Liver (tissue), 9 donors: ENCODE measurements around the gene DIDO1. TPM values are rescaled to one million over a fixed set of nuclear protein-coding genes. Genes with fewer than 3 reads are reported as not detected.
"Not testable (repeated sequence)": the region's sequence is repeated elsewhere in the genome, so short reads cannot be mapped to it uniquely, and the experiment has no call there.

Experiments
- DNase-seq: peaks from one replicate; pipeline ENCODE4 v3.0.0-alpha.2; 2017; ENCODE audit warnings: low spot score
- H3K27ac ChIP-seq, 2 donors: one replicate each; pipeline ENCODE4 v1.7.0; 2013; ENCODE audit warnings: inconsistent platforms in 2 of 2, low read length in 2 of 2, control low read depth in 1 of 2, low read depth in 1 of 2, mild to moderate bottlenecking in 1 of 2
- H3K27me3 ChIP-seq, 4 donors: one replicate each; pipeline versions ENCODE4 v1.6.1 to v1.7.0; 2013; ENCODE audit warnings: low read length in 3 of 4, inconsistent platforms in 1 of 4, mild to moderate bottlenecking in 1 of 4, moderate library complexity in 1 of 4; ENCODE audit not compliant: control insufficient read depth in 4 of 4, insufficient read depth in 4 of 4
- H3K36me3 ChIP-seq, 4 donors: one replicate each; pipeline versions ENCODE4 v1.6.1 to v1.7.0; 2013; ENCODE audit warnings: low read length in 3 of 4, mild to moderate bottlenecking in 3 of 4, low read depth in 1 of 4, moderate library complexity in 1 of 4; ENCODE audit not compliant: control insufficient read depth in 4 of 4, insufficient read depth in 3 of 4
- H3K4me1 ChIP-seq, 4 donors: one replicate each; pipeline versions ENCODE4 v1.6.1 to v1.7.0; 2013; ENCODE audit warnings: low read length in 3 of 4, mild to moderate bottlenecking in 3 of 4, moderate library complexity in 1 of 4; ENCODE audit not compliant: control insufficient read depth in 4 of 4, insufficient read depth in 4 of 4
- H3K4me3 ChIP-seq, 3 donors: one replicate each; pipeline versions ENCODE4 v1.6.1 to v1.7.0; 2013; ENCODE audit warnings: low read length in 3 of 3, control low read depth in 1 of 3, low read depth in 1 of 3, mild to moderate bottlenecking in 1 of 3
- H3K9ac ChIP-seq, 2 donors: one replicate each; pipeline ENCODE4 v1.7.0; 2013; ENCODE audit warnings: low read length in 2 of 2, mild to moderate bottlenecking in 2 of 2, moderate library complexity in 2 of 2, control low read depth in 1 of 2, low read depth in 1 of 2
- H3K9me3 ChIP-seq, 4 donors: one replicate each; pipeline versions ENCODE4 v1.6.1 to v1.7.0; 2013; ENCODE audit warnings: low read length in 3 of 4; ENCODE audit not compliant: control insufficient read depth in 4 of 4
- EGR1 ChIP-seq, 2 donors: IDR thresholded peaks; 2 replicates each; pipeline ENCODE4 v1.6.1; 2016 to 2018; ENCODE audit warnings: antibody characterized with exemption in 2 of 2, low read depth in 2 of 2
- FOXA1 ChIP-seq: IDR thresholded peaks from 2 replicates; pipeline ENCODE4 v1.6.1; 2016; ENCODE audit warnings: antibody characterized with exemption
- FOXA2 ChIP-seq: IDR thresholded peaks from 2 replicates; pipeline ENCODE4 v1.6.1; 2016; ENCODE audit warnings: antibody characterized with exemption
- HNF4G ChIP-seq: IDR thresholded peaks from 2 replicates; pipeline ENCODE4 v1.6.1; 2016; ENCODE audit warnings: antibody characterized with exemption
- NR2F2 ChIP-seq: IDR thresholded peaks from 2 replicates; pipeline ENCODE4 v1.6.1; 2016; ENCODE audit warnings: antibody characterized with exemption
- RAD21 ChIP-seq, 2 donors: IDR thresholded peaks; 2 replicates each; pipeline ENCODE4 v1.6.1; 2016; ENCODE audit warnings: antibody characterized with exemption in 2 of 2, mild to moderate bottlenecking in 2 of 2
- RXRA ChIP-seq, 2 donors: IDR thresholded peaks; 2 replicates each; pipeline ENCODE4 v1.6.1; 2017 to 2018; ENCODE audit warnings: antibody characterized with exemption in 2 of 2, mild to moderate bottlenecking in 1 of 2
- SP1 ChIP-seq: IDR thresholded peaks from 2 replicates; pipeline ENCODE4 v1.6.1; 2018; ENCODE audit warnings: antibody characterized with exemption, mild to moderate bottlenecking
- TAF1 ChIP-seq: conservative IDR thresholded peaks from 2 replicates; pipeline ENCODE4 v1.6.1; 2016; ENCODE audit warnings: antibody characterized with exemption, mild to moderate bottlenecking
- YY1 ChIP-seq: IDR thresholded peaks from 2 replicates; pipeline ENCODE4 v1.6.1; 2016; ENCODE audit warnings: antibody characterized with exemption, mild to moderate bottlenecking
- WGBS: extraction: QIAGEN DNeasy Blood & Tissue Kit; methylation state at CpG from one replicate; pipeline ENCODE4 v1.1.7; 2013; 5-methylcytosine and 5-hydroxymethylcytosine counted together
- polyA plus RNA-seq, 2 donors: library from polyadenylated mRNA; stranded (reverse) in 1 of 2; unstranded in 1 of 2; fragments of 200-250 nt in 1 of 2; fragments of >200 nt in 1 of 2; fragmentation: Nextera tagmentation in 1 of 2; extraction: Ambion mirVana in 1 of 2; gene quantifications; one replicate each; pipeline versions ENCODE4 v1.2.1 to v1.2.3, GENCODE V29; 2013 to 2015
- total RNA-seq, 2 donors: library from RNA; depleted of rRNA; stranded (reverse); fragments of >200 nt; gene quantifications; one replicate each; pipeline ENCODE4 v1.2.3, GENCODE V29; 2014
- TF ChIP-seq, protein P1 (sequence below): IDR thresholded peaks from 2 replicates; pipeline ENCODE4 v1.6.1; 2016; ENCODE audit warnings: antibody characterized with exemption
- TF ChIP-seq, protein P2 (sequence below): IDR thresholded peaks from 2 replicates; pipeline ENCODE4 v1.6.1; 2016; ENCODE audit warnings: antibody characterized with exemption, mild to moderate bottlenecking
- TF ChIP-seq, protein P3 (sequence below): IDR thresholded peaks from 2 replicates; pipeline ENCODE4 v1.6.1; 2016; ENCODE audit warnings: antibody characterized with exemption
- TF ChIP-seq, protein P4 (sequence below): fragments of 150-350 bp; IDR thresholded peaks from 2 replicates; pipeline ENCODE4 v1.5.1; 2017; ENCODE audit warnings: improper control_type of control experiment, low read depth, low read length; ENCODE audit not compliant: missing input control
- TF ChIP-seq, protein P5 (sequence below): IDR thresholded peaks from 2 replicates; pipeline ENCODE4 v1.6.1; 2016; ENCODE audit warnings: antibody characterized with exemption
- donor health status: healthy.
- donor health status: healthy.
- donor health status: healthy.
- donor health status: healthy.
- donor health status: healthy.

Gene DIDO1
- total and polyA plus RNA-seq, 4 donors: 10.1 to 43.1 (median 17.4) TPM

DNA sequence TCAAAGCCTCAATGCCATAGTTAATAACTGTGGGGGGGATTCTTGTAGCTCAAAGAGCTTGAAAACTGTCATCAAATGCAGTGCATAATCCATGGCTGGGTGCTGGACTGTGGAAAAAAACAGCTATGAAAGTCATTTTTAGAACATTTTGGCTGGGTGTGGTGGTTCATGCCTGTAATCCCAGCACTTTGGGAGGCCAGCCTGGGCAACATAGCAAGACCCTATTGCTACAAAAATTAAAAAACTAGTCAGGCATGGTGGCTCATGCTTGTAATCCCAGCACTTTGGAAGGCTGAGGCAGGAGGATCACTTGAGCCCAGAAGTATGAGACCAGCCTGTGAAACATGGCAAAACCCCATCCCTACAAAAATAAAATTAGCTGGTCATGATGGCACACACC is 76.9 kb downstream of the DIDO1 start:
- TF ChIP-seq HNF4G: no peak
- TF ChIP-seq TAF1: no peak
- no peak for TF ChIP-seq YY1
- TF ChIP-seq, protein P1, sequence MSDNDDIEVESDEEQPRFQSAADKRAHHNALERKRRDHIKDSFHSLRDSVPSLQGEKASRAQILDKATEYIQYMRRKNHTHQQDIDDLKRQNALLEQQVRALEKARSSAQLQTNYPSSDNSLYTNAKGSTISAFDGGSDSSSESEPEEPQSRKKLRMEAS: no peak
- no peak for TF ChIP-seq FOXA2
- Histone ChIP-seq H3K9ac (no peak overlapping the region), H3K4me3 (no peak overlapping the region), H3K27ac (no peak overlapping the region), H3K9me3 (no peaks in the 10 kb centered on the region), H3K4me1 (no peaks in the 10 kb centered on the region), H3K36me3 (peaks cover 0 to 13% (median 2%) of the 10 kb centered on the region in 4 donors), H3K27me3 (no peaks in the 10 kb centered on the region)
- no peak for DNase-seq

DNA sequence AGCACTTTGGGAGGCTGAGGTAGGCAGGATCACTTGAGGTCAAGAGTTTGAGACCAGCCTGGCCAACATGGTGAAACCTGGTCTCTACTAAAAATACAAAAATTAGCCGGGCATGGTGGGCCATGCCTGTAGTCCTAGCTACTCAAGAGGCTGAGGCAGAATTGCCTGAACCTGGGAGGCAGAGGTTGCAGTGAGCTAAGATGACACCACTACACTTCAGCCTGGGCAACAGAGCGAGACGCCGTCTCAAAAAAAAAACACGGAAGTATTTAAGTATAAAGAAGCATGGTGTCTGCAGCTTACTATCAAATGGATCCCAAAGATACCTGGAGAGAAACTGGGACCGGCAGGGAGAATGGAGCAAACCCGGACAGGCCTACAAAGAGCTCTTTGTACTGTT is 77.4 kb downstream of the DIDO1 start:
- not testable (repeated sequence) for H3K27me3 ChIP-seq, H3K27ac ChIP-seq, H3K9me3 ChIP-seq, DNase-seq, H3K9ac ChIP-seq, H3K36me3 ChIP-seq, H3K4me1 ChIP-seq, H3K4me3 ChIP-seq
- WGBS: 98% methylated on average over 7 of the region's 7 CpGs

DNA sequence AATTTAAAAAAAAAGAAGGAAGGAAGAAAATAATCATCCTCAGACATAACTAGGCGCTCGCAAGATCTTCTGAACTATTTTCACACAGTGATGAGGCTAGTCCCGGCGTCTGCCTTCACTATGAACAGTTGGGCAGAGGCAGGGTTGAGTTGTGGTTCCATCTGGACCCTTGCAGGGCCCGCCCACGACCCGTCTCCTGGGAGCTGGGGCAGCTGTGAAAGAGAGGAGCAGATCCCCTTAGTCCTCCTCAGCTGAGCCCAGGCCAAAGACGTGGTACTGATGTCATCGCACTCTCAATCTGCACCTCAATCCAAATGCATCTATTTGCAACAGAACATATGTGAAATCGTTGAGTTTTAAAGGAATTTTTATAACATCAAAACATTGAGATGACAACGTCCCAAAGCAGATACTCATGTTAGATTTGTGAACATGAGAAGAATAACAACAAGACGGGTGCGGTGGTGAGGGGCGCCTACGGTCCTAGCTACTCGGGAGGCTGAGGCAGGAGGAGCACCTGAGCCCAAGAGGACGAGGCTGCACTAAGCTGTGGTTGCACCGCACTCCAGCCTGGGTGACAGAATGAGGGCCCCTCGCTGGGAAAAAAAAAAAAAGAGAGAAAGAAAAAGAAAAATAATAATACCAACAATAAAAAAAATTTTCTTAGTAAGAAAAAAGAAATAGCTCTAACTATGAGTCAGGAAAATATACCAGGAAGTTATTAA is 80.0 kb downstream of the DIDO1 start:
- 95% methylated on average over 19 of the region's 19 CpGs for WGBS
- peaks cover 0 to 4% (median 0%) of the 10 kb centered on the region in 4 donors for H3K36me3 ChIP-seq
- H3K9ac ChIP-seq: no peak overlapping the region
- TF ChIP-seq TAF1 (no peak), RAD21 (IDR thresholded peaks at IDR 0.05) (no peak), RXRA (IDR thresholded peaks at IDR 0.05) (no peak), YY1 (no peak), EGR1 (IDR thresholded peaks at IDR 0.05; ENCODE audit: low read depth in 2 of 2) (no peak), NR2F2 (no peak), FOXA1 (no peak), SP1 (no peak)
- TF ChIP-seq, protein P2, sequence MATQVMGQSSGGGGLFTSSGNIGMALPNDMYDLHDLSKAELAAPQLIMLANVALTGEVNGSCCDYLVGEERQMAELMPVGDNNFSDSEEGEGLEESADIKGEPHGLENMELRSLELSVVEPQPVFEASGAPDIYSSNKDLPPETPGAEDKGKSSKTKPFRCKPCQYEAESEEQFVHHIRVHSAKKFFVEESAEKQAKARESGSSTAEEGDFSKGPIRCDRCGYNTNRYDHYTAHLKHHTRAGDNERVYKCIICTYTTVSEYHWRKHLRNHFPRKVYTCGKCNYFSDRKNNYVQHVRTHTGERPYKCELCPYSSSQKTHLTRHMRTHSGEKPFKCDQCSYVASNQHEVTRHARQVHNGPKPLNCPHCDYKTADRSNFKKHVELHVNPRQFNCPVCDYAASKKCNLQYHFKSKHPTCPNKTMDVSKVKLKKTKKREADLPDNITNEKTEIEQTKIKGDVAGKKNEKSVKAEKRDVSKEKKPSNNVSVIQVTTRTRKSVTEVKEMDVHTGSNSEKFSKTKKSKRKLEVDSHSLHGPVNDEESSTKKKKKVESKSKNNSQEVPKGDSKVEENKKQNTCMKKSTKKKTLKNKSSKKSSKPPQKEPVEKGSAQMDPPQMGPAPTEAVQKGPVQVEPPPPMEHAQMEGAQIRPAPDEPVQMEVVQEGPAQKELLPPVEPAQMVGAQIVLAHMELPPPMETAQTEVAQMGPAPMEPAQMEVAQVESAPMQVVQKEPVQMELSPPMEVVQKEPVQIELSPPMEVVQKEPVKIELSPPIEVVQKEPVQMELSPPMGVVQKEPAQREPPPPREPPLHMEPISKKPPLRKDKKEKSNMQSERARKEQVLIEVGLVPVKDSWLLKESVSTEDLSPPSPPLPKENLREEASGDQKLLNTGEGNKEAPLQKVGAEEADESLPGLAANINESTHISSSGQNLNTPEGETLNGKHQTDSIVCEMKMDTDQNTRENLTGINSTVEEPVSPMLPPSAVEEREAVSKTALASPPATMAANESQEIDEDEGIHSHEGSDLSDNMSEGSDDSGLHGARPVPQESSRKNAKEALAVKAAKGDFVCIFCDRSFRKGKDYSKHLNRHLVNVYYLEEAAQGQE: no peak
- TF ChIP-seq, protein P3, sequence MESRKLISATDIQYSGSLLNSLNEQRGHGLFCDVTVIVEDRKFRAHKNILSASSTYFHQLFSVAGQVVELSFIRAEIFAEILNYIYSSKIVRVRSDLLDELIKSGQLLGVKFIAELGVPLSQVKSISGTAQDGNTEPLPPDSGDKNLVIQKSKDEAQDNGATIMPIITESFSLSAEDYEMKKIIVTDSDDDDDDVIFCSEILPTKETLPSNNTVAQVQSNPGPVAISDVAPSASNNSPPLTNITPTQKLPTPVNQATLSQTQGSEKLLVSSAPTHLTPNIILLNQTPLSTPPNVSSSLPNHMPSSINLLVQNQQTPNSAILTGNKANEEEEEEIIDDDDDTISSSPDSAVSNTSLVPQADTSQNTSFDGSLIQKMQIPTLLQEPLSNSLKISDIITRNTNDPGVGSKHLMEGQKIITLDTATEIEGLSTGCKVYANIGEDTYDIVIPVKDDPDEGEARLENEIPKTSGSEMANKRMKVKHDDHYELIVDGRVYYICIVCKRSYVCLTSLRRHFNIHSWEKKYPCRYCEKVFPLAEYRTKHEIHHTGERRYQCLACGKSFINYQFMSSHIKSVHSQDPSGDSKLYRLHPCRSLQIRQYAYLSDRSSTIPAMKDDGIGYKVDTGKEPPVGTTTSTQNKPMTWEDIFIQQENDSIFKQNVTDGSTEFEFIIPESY: no peak
- TF ChIP-seq, protein P1: no peak
- TF ChIP-seq, protein P4, sequence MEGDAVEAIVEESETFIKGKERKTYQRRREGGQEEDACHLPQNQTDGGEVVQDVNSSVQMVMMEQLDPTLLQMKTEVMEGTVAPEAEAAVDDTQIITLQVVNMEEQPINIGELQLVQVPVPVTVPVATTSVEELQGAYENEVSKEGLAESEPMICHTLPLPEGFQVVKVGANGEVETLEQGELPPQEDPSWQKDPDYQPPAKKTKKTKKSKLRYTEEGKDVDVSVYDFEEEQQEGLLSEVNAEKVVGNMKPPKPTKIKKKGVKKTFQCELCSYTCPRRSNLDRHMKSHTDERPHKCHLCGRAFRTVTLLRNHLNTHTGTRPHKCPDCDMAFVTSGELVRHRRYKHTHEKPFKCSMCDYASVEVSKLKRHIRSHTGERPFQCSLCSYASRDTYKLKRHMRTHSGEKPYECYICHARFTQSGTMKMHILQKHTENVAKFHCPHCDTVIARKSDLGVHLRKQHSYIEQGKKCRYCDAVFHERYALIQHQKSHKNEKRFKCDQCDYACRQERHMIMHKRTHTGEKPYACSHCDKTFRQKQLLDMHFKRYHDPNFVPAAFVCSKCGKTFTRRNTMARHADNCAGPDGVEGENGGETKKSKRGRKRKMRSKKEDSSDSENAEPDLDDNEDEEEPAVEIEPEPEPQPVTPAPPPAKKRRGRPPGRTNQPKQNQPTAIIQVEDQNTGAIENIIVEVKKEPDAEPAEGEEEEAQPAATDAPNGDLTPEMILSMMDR: no peak
- TF ChIP-seq, protein P5, sequence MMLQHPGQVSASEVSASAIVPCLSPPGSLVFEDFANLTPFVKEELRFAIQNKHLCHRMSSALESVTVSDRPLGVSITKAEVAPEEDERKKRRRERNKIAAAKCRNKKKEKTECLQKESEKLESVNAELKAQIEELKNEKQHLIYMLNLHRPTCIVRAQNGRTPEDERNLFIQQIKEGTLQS: no peak
- no peaks in the 10 kb centered on the region for H3K27me3 ChIP-seq
- DNase-seq: no peak
- no peaks in the 10 kb centered on the region for H3K9me3 ChIP-seq
- no peaks in the 10 kb centered on the region for H3K4me1 ChIP-seq
- no peak overlapping the region for H3K27ac ChIP-seq
- no peak overlapping the region for H3K4me3 ChIP-seq
